HCT116 (cell line): Measurements from ENCODE around the gene LRRC4B. TPM values are rescaled to one million over a fixed set of nuclear protein-coding genes. Genes with fewer than 3 reads are reported as not detected.

Source experiments
- ATAC-seq: fragments of 200-7000 bp; cut with Tn5 transposase; 2 replicates; pipeline ENCODE4 v1.9.1; 2020; ENCODE audit warnings: mild to moderate bottlenecking, moderate library complexity
- BruUV-seq: library from RNA; stranded (reverse); fragments of 400-500 nt; replicated peaks from 2 replicates; lab custom pipeline; 2021; lab: Mats Ljungman, UMichigan
- CTCF ChIA-PET: fragments of 300-600 bp; sonication (Branson Sonifier 250); formaldehyde crosslinking; loops from one replicate; lab custom pipeline; 2021; ENCODE audit warnings: antibody characterized with exemption; lab: Charles Lee
- POLR2A ChIA-PET: fragments of 300-600, 350-600 bp; sonication (Branson Sonifier 250); formaldehyde crosslinking; loops from one replicate; lab custom pipeline; 2021; ENCODE audit warnings: antibody characterized with exemption; lab: Charles Lee
- RAD21 ChIA-PET, 2 experiments: fragments of 300-600 bp; sonication (Branson Sonifier 250); formaldehyde crosslinking; loops; one replicate each; lab custom pipeline; 2023; ENCODE audit warnings: low total read pairs in 2 of 2; ENCODE audit not compliant: uncharacterized antibody in 2 of 2, unreplicated experiment in 2 of 2, low non-redundant PET in 1 of 2; lab: Charles Lee
- DNase-seq: peaks from one replicate; pipeline ENCODE4 v3.0.0-alpha.2; 2010; ENCODE audit warnings: low read depth, low spot score
- H2AFZ ChIP-seq: fragments of 200-600 bp; shearing (Covaris generic), sonication (generic); 2 replicates; pipeline ENCODE4 v1.6.1; 2017; ENCODE audit warnings: low read depth, mixed run types, mixed read lengths, antibody characterized with exemption, low read length; ENCODE audit not compliant: poor library complexity, severe bottlenecking
- H3K27ac ChIP-seq: 2 replicates; pipeline ENCODE4 v1.5.1; 2012; ENCODE audit warnings: low read depth, low read length
- H3K27me3 ChIP-seq: fragments of 200-600 bp; sonication (generic); 2 replicates; pipeline ENCODE4 v1.6.1; 2016; ENCODE audit warnings: mixed run types, low read length, mixed read lengths; ENCODE audit not compliant: insufficient read depth
- H3K36me3 ChIP-seq, 2 experiments: fragments of 200-500 bp in 1 of 2; fragments of 200-600 bp in 1 of 2; sonication (Bioruptor generic) in 1 of 2; sonication (generic) in 1 of 2; 2 replicates each; pipeline versions ENCODE4 v1.5.1 to v1.6.1; 2014 to 2016; ENCODE audit warnings: low read length in 2 of 2, inconsistent platforms in 1 of 2, mixed read lengths in 1 of 2, mixed run types in 1 of 2; ENCODE audit not compliant: insufficient read depth in 2 of 2, control insufficient read depth in 1 of 2
- H3K4me1 ChIP-seq, 2 experiments: fragments of 200-600 bp in 1 of 2; sonication (generic) in 1 of 2; 2 replicates each; pipeline versions ENCODE4 v1.5.1 to v1.6.1; 2012 to 2017; ENCODE audit warnings: low read length in 2 of 2, inconsistent platforms in 1 of 2, mild to moderate bottlenecking in 1 of 2, mixed read lengths in 1 of 2, mixed run types in 1 of 2, moderate library complexity in 1 of 2; ENCODE audit not compliant: insufficient read depth in 2 of 2, control insufficient read depth in 1 of 2
- H3K4me2 ChIP-seq: fragments of 200-600 bp; sonication (generic); 2 replicates; pipeline ENCODE4 v1.6.1; 2017; ENCODE audit warnings: mixed run types, low read length, mixed read lengths
- H3K4me3 ChIP-seq, 2 experiments: fragments of 200-600 bp in 1 of 2; sonication (generic) in 1 of 2; replicated peaks in 1 of 2; 2 replicates each; pipeline ENCODE4 v1.5.1; 2011 to 2016; ENCODE audit warnings: low read length in 2 of 2, control low read depth in 1 of 2, low read depth in 1 of 2, mild to moderate bottlenecking in 1 of 2, mixed read lengths in 1 of 2, mixed run types in 1 of 2
- H3K79me2 ChIP-seq: fragments of 200-600 bp; sonication (generic); 2 replicates; pipeline ENCODE4 v1.6.1; 2017; ENCODE audit warnings: mild to moderate bottlenecking, mixed run types, low read length, moderate library complexity, mixed read lengths; ENCODE audit not compliant: insufficient read depth
- H3K9ac ChIP-seq: fragments of 200-600 bp; sonication (generic); 2 replicates; pipeline ENCODE4 v1.6.1; 2016; ENCODE audit warnings: low read length, mixed read lengths
- H3K9me2 ChIP-seq: fragments of 200-600 bp; sonication (generic), shearing (Covaris generic); 2 replicates; pipeline ENCODE4 v1.6.1; 2017; ENCODE audit warnings: mixed run types, mild to moderate bottlenecking, moderate library complexity; ENCODE audit not compliant: insufficient read depth
- H3K9me3 ChIP-seq, 2 experiments: fragments of 200-500 bp in 1 of 2; fragments of 200-600 bp in 1 of 2; sonication (Bioruptor generic) in 1 of 2; sonication (generic) in 1 of 2; 2 replicates each; pipeline ENCODE4 v1.6.1; 2014 to 2017; ENCODE audit warnings: low read length in 2 of 2, mixed read lengths in 2 of 2, inconsistent platforms in 1 of 2, low read depth in 1 of 2, mild to moderate bottlenecking in 1 of 2, mixed run types in 1 of 2, moderate library complexity in 1 of 2; ENCODE audit not compliant: control insufficient read depth in 1 of 2, insufficient read depth in 1 of 2
- H4K20me1 ChIP-seq: fragments of 200-600 bp; sonication (generic), shearing (Covaris generic); 2 replicates; pipeline ENCODE4 v1.6.1; 2017; ENCODE audit warnings: mixed run types, mild to moderate bottlenecking, moderate library complexity; ENCODE audit not compliant: insufficient read depth
- CEBPB ChIP-seq: IDR thresholded peaks from 2 replicates; pipeline ENCODE4 v1.6.1; 2012; ENCODE audit warnings: low read depth
- EGR1 ChIP-seq: IDR thresholded peaks from 2 replicates; pipeline ENCODE4 v1.6.1; 2012; ENCODE audit warnings: low read depth
- ELF1 ChIP-seq: IDR thresholded peaks from 2 replicates; pipeline ENCODE4 v1.6.1; 2012; ENCODE audit warnings: low read depth, borderline replicate concordance
- FOSL1 ChIP-seq: IDR thresholded peaks from 2 replicates; pipeline ENCODE4 v1.6.1; 2012; ENCODE audit warnings: low read depth
- JUND ChIP-seq: IDR thresholded peaks from 2 replicates; pipeline ENCODE4 v1.6.1; 2012
- POLR2A ChIP-seq: IDR thresholded peaks from 2 replicates; pipeline ENCODE4 v1.7.0; 2011; ENCODE audit warnings: borderline replicate concordance; ENCODE audit not compliant: insufficient read depth, insufficient read length; ENCODE audit errors: extremely low read depth
- POLR2AphosphoS5 ChIP-seq: IDR thresholded peaks from 2 replicates; pipeline ENCODE4 v1.6.1; 2011; ENCODE audit warnings: mild to moderate bottlenecking, low read depth, low read length, moderate library complexity
- RAD21 ChIP-seq: IDR thresholded peaks from 2 replicates; pipeline ENCODE4 v1.6.1; 2012; ENCODE audit warnings: low read depth, mild to moderate bottlenecking
- SIN3A ChIP-seq: IDR thresholded peaks from 2 replicates; pipeline ENCODE4 v1.6.1; 2012; ENCODE audit warnings: low read depth
- YY1 ChIP-seq: IDR thresholded peaks from 2 replicates; pipeline ENCODE4 v1.6.1; 2011; ENCODE audit warnings: low read length, low read depth, moderate library complexity, mild to moderate bottlenecking; ENCODE audit not compliant: insufficient replicate concordance; ENCODE audit errors: extremely low read depth
- ZBTB33 ChIP-seq: IDR thresholded peaks from 2 replicates; pipeline ENCODE4 v1.6.1; 2011; ENCODE audit warnings: mild to moderate bottlenecking, low read length, moderate library complexity; ENCODE audit not compliant: insufficient replicate concordance; ENCODE audit errors: extremely low read depth
- ZFX ChIP-seq: fragments of 450-650 bp; IDR thresholded peaks from 2 replicates; pipeline ENCODE4 v1.6.1; 2017
- ZNF274 ChIP-seq: fragments of 200-500 bp; sonication (Bioruptor generic); IDR thresholded peaks from 2 replicates; pipeline ENCODE4 v1.6.1; 2014; ENCODE audit warnings: mild to moderate bottlenecking, low read depth, low read length, inconsistent platforms
- intact Hi-C: fragments of 100-400 bp; cut with micrococcal nuclease; formaldehyde crosslinking; loops from 2 replicates; pipeline ENCODE4 v1.10.0; 2022
- total RNA-seq: library from RNA; stranded (reverse); gene quantifications from one replicate; pipeline ENCODE4 v1.2.1, GENCODE V29; 2021; ENCODE audit not compliant: unreplicated experiment
- TF ChIP-seq, protein P1 (sequence below): IDR thresholded peaks from 2 replicates; pipeline ENCODE4 v1.6.1; 2012
- TF ChIP-seq, protein P2 (sequence below): IDR thresholded peaks from 2 replicates; pipeline ENCODE4 v1.6.1; 2012

LRRC4B gene
- total RNA-seq, 1 experiment from 2014 or later: 0.89 TPM

GRCh38 chr19:50506700-50507099 lies 61.5 kb downstream of the LRRC4B start:
- Histone ChIP-seq H3K9me3 (no peaks in the 10 kb centered on the region), H3K36me3 (no peaks in the 10 kb centered on the region; a peak in 1 of 4 replicates), H3K9me2 (no peaks in the 10 kb centered on the region), H4K20me1 (no peaks in the 10 kb centered on the region), H2AFZ (no peak overlapping the region), H3K4me2 (no peak overlapping the region), H3K9ac (no peak overlapping the region), H3K27me3 (no peaks in the 10 kb centered on the region), H3K79me2 (peaks cover 8% of the 10 kb centered on the region; the same call in 1 of the 2 replicates), H3K4me3 (no peak overlapping the region), H3K4me1 (peaks cover 3 to 11% of the 10 kb centered on the region in 2 experiments; a peak in 3 of 4 replicates), H3K27ac (no peak overlapping the region)
- ChIA-PET CTCF (no interaction called here), POLR2A (no interaction called here), RAD21 (no interaction called here)
- intact Hi-C loops: no loop called here
- no TSS peak for BruUV-seq
- TF ChIP-seq, protein P1, sequence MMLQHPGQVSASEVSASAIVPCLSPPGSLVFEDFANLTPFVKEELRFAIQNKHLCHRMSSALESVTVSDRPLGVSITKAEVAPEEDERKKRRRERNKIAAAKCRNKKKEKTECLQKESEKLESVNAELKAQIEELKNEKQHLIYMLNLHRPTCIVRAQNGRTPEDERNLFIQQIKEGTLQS: no peak
- TF ChIP-seq ZNF274 (no peak), ELF1 (no peak), POLR2A (no peak), RAD21 (no peak)
- DNase-seq (no peak), ATAC-seq (no peak)

DNA sequence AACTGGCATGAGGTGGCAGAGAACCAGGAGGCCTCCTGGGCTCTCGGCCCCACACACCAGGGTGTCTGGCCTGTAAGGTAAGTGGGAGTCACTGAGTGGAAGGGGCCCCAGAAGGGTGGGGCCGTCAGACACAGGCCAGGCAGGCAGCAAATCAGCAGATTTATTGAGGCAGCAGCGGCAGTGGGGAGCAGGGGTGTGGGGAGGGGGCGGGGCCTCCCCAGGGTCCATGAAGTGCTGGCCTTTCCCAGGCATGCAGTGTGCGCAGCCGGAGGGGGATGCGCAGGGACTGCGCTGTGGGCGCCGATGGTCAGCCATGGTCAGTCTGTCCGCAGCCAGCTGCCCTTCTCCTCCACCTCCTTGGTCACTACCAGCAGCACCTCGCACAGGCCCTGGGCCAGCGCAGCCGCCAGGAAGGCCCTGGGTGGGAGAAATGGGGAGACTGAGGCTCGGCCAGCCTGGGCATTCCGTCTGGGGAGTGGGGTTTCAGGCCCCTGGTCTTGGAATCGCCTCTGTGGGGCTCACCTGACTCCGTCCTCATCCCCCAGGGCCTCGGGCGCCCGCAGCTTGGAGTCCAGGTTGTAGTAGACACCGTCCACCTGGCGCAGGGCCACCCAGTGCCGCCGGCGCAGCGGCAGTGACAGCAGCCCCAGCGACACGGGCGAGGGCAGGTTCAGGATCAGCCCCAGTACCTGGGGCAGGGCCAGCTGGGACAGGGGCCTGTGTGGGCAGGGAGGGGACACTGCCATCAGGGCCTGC lies 62.2 kb downstream of the LRRC4B start:
- Histone ChIP-seq H3K9me2 (no peaks in the 10 kb centered on the region), H3K27me3 (no peaks in the 10 kb centered on the region), H4K20me1 (no peaks in the 10 kb centered on the region), H3K4me2 (no peak overlapping the region), H3K9me3 (no peaks in the 10 kb centered on the region), H3K36me3 (no peaks in the 10 kb centered on the region; a peak in 1 of 4 replicates), H2AFZ (no peak overlapping the region), H3K9ac (no peak overlapping the region), H3K79me2 (peaks cover 8% of the 10 kb centered on the region; the same call in 1 of the 2 replicates), H3K4me3 (no peak overlapping the region), H3K4me1 (peaks cover 3 to 8% of the 10 kb centered on the region in 2 experiments; a peak in 3 of 4 replicates), H3K27ac (no peak overlapping the region)
- CTCF ChIA-PET: no interaction called here
- BruUV-seq: no TSS peak
- RAD21 ChIA-PET: no interaction called here
- ATAC-seq (no peak), DNase-seq (no peak)
- intact Hi-C loops: no loop called here
- TF ChIP-seq POLR2AphosphoS5 (no peak), CEBPB (no peak), EGR1 (no peak), ELF1 (no peak), SIN3A (no peak), YY1 (no peak), RAD21 (no peak), JUND (no peak), FOSL1 (no peak), ZBTB33 (no peak), ZFX (no peak), POLR2A (no peak)
- TF ChIP-seq, protein P2, sequence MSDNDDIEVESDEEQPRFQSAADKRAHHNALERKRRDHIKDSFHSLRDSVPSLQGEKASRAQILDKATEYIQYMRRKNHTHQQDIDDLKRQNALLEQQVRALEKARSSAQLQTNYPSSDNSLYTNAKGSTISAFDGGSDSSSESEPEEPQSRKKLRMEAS: no peak
- TF ChIP-seq, protein P1: no peak
- POLR2A ChIA-PET: no interaction called here
